ENCODE data around the gene BPI.

DNA sequence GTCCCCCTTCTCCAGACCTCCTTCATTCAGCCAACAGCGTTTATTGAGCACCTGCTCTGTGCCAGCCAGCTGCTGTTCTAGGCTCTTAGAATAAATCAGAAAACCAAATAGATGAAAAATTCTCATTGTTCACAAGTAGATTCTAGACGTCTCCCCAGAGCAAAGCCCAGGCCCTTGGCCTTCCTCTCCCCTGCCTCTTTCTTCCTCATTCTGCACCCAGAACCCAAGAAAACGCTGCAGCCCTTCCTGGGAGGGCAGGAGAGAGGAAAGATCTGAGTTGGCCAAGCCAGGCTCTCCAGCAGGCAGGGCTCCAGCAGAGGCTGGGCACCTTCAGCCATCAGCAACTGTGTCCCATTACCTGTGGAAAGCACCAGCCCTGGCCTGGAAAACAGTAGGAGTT is 12.0 kb upstream of the BPI start:
- no peak for TF ChIP-seq POLR2A (IDR thresholded peaks at IDR 0.05; ENCODE audit: low read depth)
- TF ChIP-seq, protein P1, sequence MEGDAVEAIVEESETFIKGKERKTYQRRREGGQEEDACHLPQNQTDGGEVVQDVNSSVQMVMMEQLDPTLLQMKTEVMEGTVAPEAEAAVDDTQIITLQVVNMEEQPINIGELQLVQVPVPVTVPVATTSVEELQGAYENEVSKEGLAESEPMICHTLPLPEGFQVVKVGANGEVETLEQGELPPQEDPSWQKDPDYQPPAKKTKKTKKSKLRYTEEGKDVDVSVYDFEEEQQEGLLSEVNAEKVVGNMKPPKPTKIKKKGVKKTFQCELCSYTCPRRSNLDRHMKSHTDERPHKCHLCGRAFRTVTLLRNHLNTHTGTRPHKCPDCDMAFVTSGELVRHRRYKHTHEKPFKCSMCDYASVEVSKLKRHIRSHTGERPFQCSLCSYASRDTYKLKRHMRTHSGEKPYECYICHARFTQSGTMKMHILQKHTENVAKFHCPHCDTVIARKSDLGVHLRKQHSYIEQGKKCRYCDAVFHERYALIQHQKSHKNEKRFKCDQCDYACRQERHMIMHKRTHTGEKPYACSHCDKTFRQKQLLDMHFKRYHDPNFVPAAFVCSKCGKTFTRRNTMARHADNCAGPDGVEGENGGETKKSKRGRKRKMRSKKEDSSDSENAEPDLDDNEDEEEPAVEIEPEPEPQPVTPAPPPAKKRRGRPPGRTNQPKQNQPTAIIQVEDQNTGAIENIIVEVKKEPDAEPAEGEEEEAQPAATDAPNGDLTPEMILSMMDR (IDR thresholded peaks at IDR 0.05), result no peak
- no peak for TF ChIP-seq POLR2AphosphoS5 (IDR thresholded peaks at IDR 0.05)
- no peak for TF ChIP-seq EP300 (IDR thresholded peaks at IDR 0.05)
